Gastrocnemius medialis (tissue), 4 donors: ENCODE results near the gene SPIRE2. TPM values are rescaled to one million over a fixed set of nuclear protein-coding genes. Genes with fewer than 3 reads are reported as not detected.
"Not testable (repeated sequence)": the region's sequence is repeated elsewhere in the genome, so short reads cannot be mapped to it uniquely, and the experiment has no call there.

Source experiments
- ATAC-seq, 2 donors: fragments of 150-250 bp; one replicate each; pipeline ENCODE4 v1.9.1; 2016
- DNase-seq, 2 donors: peaks; one replicate each; pipeline ENCODE4 v3.0.0-alpha.2; 2019
- H3K27ac ChIP-seq, 4 donors: fragments of 200-600 bp; sonication (generic); 1 replicate in 1 of 4; 2 replicates in 3 of 4; pipeline ENCODE4 v1.5.1; 2016 to 2018; ENCODE audit warnings: mild to moderate bottlenecking in 2 of 4, moderate library complexity in 1 of 4
- H3K27me3 ChIP-seq, 3 donors: fragments of 200-600 bp; sonication (generic) in 2 of 3; 1 replicate in 1 of 3; 2 replicates in 2 of 3; pipeline versions ENCODE4 v1.5.1 to v1.6.0; 2016 to 2019; ENCODE audit warnings: mild to moderate bottlenecking in 1 of 3, moderate library complexity in 1 of 3
- H3K36me3 ChIP-seq, 2 donors: fragments of 200-600 bp; sonication (generic) in 1 of 2; one replicate each; pipeline ENCODE4 v1.5.1; 2017 to 2018
- H3K4me1 ChIP-seq, 2 donors: fragments of 200-600 bp; sonication (generic) in 1 of 2; one replicate each; pipeline ENCODE4 v1.5.1; 2016 to 2017; ENCODE audit warnings: mild to moderate bottlenecking in 2 of 2
- H3K4me3 ChIP-seq, 4 donors: fragments of 200-600 bp; sonication (generic) in 3 of 4; 1 replicate in 1 of 4; 2 replicates in 3 of 4; pipeline ENCODE4 v1.5.1; 2016 to 2019; ENCODE audit warnings: mild to moderate bottlenecking in 2 of 4
- H3K9me3 ChIP-seq, 3 donors: fragments of 200-600 bp; sonication (generic) in 2 of 3; 1 replicate in 1 of 3; 2 replicates in 2 of 3; pipeline ENCODE4 v1.5.1; 2016 to 2019
- CTCF ChIP-seq, 5 experiments: fragments of 450-650 bp in 3 of 5; fragments of 200-600 bp in 2 of 5; sonication (generic) in 2 of 5; IDR thresholded peaks in 4 of 5; conservative IDR thresholded peaks in 1 of 5; 1 replicate in 4 of 5; 2 replicates in 1 of 5; pipeline ENCODE4 v1.5.1; 2016 to 2019; ENCODE audit warnings: antibody characterized with exemption in 5 of 5, mild to moderate bottlenecking in 3 of 5, moderate library complexity in 3 of 5
- POLR2A ChIP-seq, 2 donors: fragments of 450-650 bp; IDR thresholded peaks; one replicate each; pipeline ENCODE4 v1.6.1; 2017; ENCODE audit warnings: antibody characterized with exemption in 2 of 2, mild to moderate bottlenecking in 2 of 2, moderate library complexity in 2 of 2
- in situ Hi-C, 4 donors: fragments of 200-750 bp; cut with MboI; loops; one replicate each; pipeline versions ENCODE4 v1.15.0 to v1.8.0; 2017; ENCODE audit warnings: low sequenced_read_pairs in 4 of 4
- intact Hi-C: fragments of 100-400 bp; cut with DNase I; formaldehyde crosslinking; loops from one replicate; pipeline ENCODE4 v1.15.1; 2023; ENCODE audit warnings: low total_unique reads
- total RNA-seq, 4 donors: library from RNA; depleted of rRNA; stranded (reverse); fragments of >200 nt; gene quantifications; one replicate each; pipeline versions ENCODE4 v1.1.0 to v1.2.3, GENCODE V29; 2016

The SPIRE2 gene
- total RNA-seq, 4 donors from 2014 or later = 0.49 to 1.6 TPM; not detected in 2

DNA sequence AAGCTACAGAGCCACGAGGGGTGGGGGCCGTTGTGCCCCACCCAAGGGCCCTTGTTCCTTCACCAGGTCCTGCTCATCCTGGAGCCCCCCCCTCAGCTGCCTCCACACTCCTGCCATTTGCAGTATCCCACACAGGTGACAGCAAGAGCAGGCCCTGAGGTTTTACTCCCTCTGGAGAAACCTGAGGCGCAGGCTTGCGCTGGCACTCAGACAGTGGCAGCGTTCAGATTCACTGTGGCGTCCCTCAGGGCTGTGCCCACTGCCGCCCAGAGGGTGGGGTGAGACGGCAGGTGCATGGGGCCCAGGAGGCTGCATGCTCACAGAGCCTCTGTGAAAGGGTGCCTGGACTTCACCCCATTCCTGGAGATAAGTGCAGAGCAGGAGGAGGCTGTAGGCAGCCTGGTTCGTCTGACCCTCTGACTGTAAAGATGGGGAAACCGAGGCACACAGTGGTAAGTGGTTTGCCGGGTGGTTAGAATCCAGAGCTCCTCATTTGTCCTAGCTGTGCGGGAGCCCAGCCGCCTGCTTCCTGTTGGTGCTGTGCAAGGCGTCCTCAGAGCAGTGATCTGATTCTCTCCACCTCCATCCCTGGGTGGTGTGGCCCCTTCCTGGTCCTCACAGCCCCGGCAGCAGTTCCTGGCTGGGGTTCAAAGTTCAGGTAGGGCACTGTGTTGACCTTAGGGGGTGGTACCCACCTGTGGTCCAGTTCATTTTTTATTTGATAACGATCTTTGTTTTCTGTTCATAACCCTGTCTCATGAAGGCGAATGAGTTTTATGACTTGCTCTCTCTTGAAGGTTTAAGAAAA is 1.6 kb downstream of the SPIRE2 start:
- no peak for TF ChIP-seq CTCF (IDR thresholded peaks at IDR 0.05 in 4 of 5, conservative IDR thresholded peaks at IDR 0.05 in 1 of 5)
- TF ChIP-seq POLR2A (IDR thresholded peaks at IDR 0.05) = no peak
- ATAC-seq = no peak
- in situ Hi-C loops = no loop called here
- intact Hi-C loops = no loop called here
- H3K4me3 ChIP-seq = no peak overlapping the region
- no peak for DNase-seq
- H3K36me3 ChIP-seq = no peaks in the 10 kb centered on the region
- H3K27ac ChIP-seq = no peak overlapping the region
- peaks cover 4 to 12% (median 9%) of the 10 kb centered on the region in 3 donors for H3K27me3 ChIP-seq
- H3K4me1 ChIP-seq = peaks cover 0 to 4% of the 10 kb centered on the region in 2 donors
- no peaks in the 10 kb centered on the region for H3K9me3 ChIP-seq

GRCh38 chr16:89831810-89832328 is 3.6 kb downstream of the SPIRE2 start:
- ATAC-seq (no peak), DNase-seq (no peak)
- TF ChIP-seq POLR2A (IDR thresholded peaks at IDR 0.05) (no peak), CTCF (IDR thresholded peaks at IDR 0.05 in 4 of 5, conservative IDR thresholded peaks at IDR 0.05 in 1 of 5) (no peak)
- no peaks in the 10 kb centered on the region for H3K36me3 ChIP-seq
- H3K27ac ChIP-seq = no peak overlapping the region
- peaks cover 4 to 12% (median 9%) of the 10 kb centered on the region in 3 donors for H3K27me3 ChIP-seq
- H3K9me3 ChIP-seq = no peaks in the 10 kb centered on the region
- intact Hi-C loops (no loop called here), in situ Hi-C loops (no loop called here)
- H3K4me3 ChIP-seq = no peak overlapping the region
- peaks cover 0 to 4% of the 10 kb centered on the region in 2 donors for H3K4me1 ChIP-seq

- ATAC-seq, H3K4me3 ChIP-seq: not testable (repeated sequence)
Measured at GRCh38 chr16:89833664-89834363, 5.5 kb downstream of the SPIRE2 start.

GRCh38 chr16:89834813-89835363 is 6.6 kb downstream of the SPIRE2 start:
- in situ Hi-C loops, H3K27me3 ChIP-seq, ATAC-seq, intact Hi-C loops, H3K36me3 ChIP-seq, H3K27ac ChIP-seq, H3K4me1 ChIP-seq, H3K9me3 ChIP-seq, H3K4me3 ChIP-seq, DNase-seq: not testable (repeated sequence)

More at GRCh38 chr16:89833664-89834363, 5.5 kb downstream of the SPIRE2 start:
- intact Hi-C loops, DNase-seq, H3K27ac ChIP-seq, H3K9me3 ChIP-seq, in situ Hi-C loops, H3K36me3 ChIP-seq, H3K4me1 ChIP-seq: not testable (repeated sequence)
- H3K27me3 ChIP-seq = peaks cover 0 to 12% (median 4%) of the 10 kb centered on the region in 3 donors

GRCh38 chr16:89836484-89836883 is 8.2 kb downstream of the SPIRE2 start:
- in situ Hi-C loops, H3K27me3 ChIP-seq: not testable (repeated sequence)

More at GRCh38 chr16:89836484-89836883, 8.2 kb downstream of the SPIRE2 start:
- ATAC-seq, H3K4me3 ChIP-seq, DNase-seq, H3K9me3 ChIP-seq, intact Hi-C loops, H3K4me1 ChIP-seq, H3K27ac ChIP-seq, H3K36me3 ChIP-seq: not testable (repeated sequence)
